Skeletal muscle satellite cell (primary cell): Measurements from ENCODE around the gene SNAP25. TPM values are rescaled to one million over a fixed set of nuclear protein-coding genes. Genes with fewer than 3 reads are reported as not detected.

Source experiments
- H3K27me3 ChIP-seq: 2 replicates; pipeline ENCODE4 v1.7.0; 2013; ENCODE audit warnings: low read length; ENCODE audit not compliant: control insufficient read depth, insufficient read depth
- H3K36me3 ChIP-seq: 2 replicates; pipeline ENCODE4 v1.7.0; 2013; ENCODE audit warnings: mild to moderate bottlenecking, control low read depth, low read length; ENCODE audit not compliant: insufficient read depth
- H3K4me1 ChIP-seq: 2 replicates; pipeline ENCODE4 v1.7.0; 2013; ENCODE audit warnings: low read length; ENCODE audit not compliant: control insufficient read depth, insufficient read depth
- H3K4me2 ChIP-seq: 2 replicates; pipeline ENCODE4 v1.7.0; 2013; ENCODE audit warnings: mild to moderate bottlenecking, low read length
- H3K4me3 ChIP-seq: 2 replicates; pipeline ENCODE4 v1.7.0; 2013; ENCODE audit warnings: low read length
- H3K9ac ChIP-seq: 2 replicates; pipeline ENCODE4 v1.7.0; 2013; ENCODE audit warnings: mild to moderate bottlenecking, low read depth, low read length, moderate library complexity
- H3K9me3 ChIP-seq: replicated peaks from 2 replicates; pipeline ENCODE4 v1.7.0; 2013; ENCODE audit warnings: mild to moderate bottlenecking, control low read depth, low read length
- small RNA-seq: library from RNA; depleted of rRNA; stranded (forward); fragments of <200 nt; gene quantifications from one replicate; pipeline ENCODE3, GENCODE V24; 2012

SNAP25 gene

DNA sequence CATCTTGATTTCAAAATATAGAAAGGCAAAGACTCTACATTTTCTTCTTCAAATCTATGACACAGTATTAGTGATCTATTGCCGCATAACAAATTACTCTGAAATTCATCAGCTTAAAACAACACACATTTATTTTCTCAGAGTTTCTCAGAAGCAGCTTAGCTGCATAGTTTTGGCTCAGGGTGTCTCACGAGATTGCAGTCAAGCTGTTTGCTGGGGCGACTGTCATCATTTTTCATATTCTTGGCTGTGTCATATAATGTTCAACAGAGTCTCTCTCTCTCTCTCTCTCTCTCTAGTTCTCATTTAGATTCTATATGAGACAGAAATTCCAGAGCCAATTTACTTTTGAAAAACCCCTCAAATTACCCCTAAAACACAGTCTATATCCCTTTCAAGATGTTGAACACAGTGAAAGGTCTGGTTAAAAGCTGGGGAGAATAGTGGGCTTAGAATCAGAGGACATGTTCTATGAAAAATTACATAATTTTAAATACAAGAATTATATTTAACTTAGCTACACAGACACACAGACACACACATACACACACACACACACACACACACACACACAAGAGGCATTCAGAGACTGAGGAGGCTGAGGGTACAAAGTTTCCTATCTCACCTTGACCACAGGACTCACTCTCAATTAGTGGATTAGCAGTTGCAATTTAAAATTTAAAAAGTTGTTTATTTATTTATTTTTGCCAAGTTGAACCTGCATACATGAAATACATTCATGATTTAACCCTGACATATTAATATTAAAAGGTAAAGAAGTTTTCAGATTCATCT lies 128.7 kb downstream of the SNAP25 start:
- no peaks in the 10 kb centered on the region for H3K9me3 ChIP-seq
- H3K4me2 ChIP-seq = no peak overlapping the region

DNA sequence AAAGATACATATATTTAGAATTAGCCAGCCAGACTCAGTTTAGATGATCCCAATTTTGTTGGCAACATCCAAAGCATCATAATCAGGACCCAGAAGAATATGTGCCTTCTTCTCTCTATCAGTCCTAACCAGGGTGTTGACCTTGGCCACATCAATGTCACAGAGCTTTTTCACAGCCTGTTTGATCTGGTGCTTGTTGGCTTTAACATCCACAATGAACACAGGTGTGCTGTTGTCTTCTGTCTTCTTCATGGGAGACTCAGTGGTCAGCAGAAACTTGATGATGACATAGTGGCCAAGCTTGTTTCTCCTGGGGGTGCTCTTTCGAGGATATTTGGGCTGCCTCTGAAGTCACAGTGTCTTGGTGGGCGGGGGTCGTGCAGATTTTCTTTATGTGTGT lies 130.5 kb downstream of the SNAP25 start:
- no peaks in the 10 kb centered on the region for H3K36me3 ChIP-seq
- no peaks in the 10 kb centered on the region for H3K9me3 ChIP-seq
- H3K27me3 ChIP-seq = no peaks in the 10 kb centered on the region
- H3K4me2 ChIP-seq = no peak overlapping the region
- no peak overlapping the region for H3K4me3 ChIP-seq
- no peak overlapping the region for H3K9ac ChIP-seq
- peaks cover 31% of the 10 kb centered on the region for H3K4me1 ChIP-seq

More for the DNA sequence above, 128.7 kb downstream of the SNAP25 start:
- Histone ChIP-seq H3K9ac (no peak overlapping the region), H3K4me3 (no peak overlapping the region), H3K36me3 (no peaks in the 10 kb centered on the region), H3K4me1 (peaks cover 17% of the 10 kb centered on the region), H3K27me3 (no peaks in the 10 kb centered on the region)

DNA sequence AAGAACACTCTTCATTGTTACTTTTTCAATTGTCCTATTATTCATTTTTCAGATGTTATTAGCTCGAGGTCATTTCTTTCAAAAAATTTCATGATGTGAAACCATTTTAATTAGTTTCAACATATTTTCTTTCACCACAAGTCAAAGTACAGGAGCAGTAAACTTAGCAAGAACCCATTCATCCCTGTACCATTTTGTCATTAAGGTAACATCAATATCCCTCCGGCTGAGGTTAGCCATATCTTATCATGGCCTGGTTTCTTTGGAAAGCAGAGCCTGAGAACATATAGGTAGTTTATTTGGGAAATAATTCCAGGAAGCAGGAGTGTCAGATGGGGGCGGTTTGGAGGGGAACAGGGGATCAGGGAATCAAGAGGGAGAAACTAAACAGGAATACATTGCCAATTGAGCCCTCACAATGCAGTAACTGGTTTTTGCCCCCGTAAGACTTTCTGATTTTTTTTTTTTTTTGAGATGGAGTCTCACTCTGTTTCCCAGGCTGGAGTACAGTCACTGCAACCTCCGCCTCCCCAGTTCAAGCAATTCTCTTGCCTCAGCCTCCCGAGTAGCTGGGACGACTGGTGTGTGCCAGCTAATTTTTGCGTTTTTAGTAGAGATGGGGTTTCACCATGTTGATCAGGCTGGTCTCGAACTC lies 131.7 kb downstream of the SNAP25 start:
- H3K9me3 ChIP-seq = no peaks in the 10 kb centered on the region
- H3K4me2 ChIP-seq = no peak overlapping the region
- no peak overlapping the region for H3K9ac ChIP-seq
- H3K27me3 ChIP-seq = no peaks in the 10 kb centered on the region
- H3K4me3 ChIP-seq = no peak overlapping the region
- peaks cover 31% of the 10 kb centered on the region for H3K4me1 ChIP-seq
- H3K36me3 ChIP-seq = no peaks in the 10 kb centered on the region

DNA sequence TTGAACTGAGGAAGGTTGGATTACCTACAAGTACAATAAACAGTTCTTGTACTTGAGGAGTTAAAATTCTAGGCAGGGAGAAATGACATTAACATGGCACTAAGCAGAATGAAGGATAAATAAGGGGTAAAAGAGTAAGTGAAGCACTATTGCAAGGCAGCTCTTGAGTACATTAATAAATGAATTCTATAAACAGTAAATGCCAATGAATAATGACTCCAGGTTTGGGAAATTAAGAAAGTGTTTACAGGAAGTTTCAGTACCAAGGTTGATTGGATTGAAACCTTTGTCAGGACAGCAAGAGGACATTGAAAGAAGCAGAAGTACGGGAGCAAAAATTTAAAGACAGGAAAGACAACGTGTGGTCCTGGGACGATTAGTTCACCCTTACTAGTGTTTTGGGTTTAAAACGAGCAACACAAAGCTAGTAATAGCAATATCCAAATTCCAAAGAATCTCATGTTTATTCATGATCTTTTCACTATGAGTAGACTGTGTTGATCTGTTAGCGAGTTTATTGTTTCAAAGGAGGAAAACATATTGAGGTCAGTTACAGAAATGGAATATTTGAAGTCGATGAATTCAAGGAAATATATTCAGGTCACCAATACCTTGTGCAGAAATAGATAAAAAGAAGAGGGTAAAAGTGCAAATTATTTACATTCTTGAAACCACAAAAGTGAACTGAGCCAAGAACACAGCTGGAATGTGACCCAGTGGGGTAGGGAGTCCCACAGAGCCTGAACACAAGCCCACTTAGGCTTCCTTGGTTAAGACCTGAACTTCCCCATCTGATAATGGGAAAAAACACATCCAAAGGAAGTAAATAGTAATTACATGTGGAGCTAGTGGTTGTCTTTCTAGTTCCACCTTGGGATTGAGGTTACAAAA lies 134.5 kb downstream of the SNAP25 start:
- Histone ChIP-seq H3K36me3 (no peaks in the 10 kb centered on the region), H3K27me3 (no peaks in the 10 kb centered on the region), H3K4me1 (peaks cover 31% of the 10 kb centered on the region), H3K4me2 (no peak overlapping the region), H3K4me3 (no peak overlapping the region), H3K9me3 (no peaks in the 10 kb centered on the region), H3K9ac (peak overlapping the region; percentile 28)

DNA sequence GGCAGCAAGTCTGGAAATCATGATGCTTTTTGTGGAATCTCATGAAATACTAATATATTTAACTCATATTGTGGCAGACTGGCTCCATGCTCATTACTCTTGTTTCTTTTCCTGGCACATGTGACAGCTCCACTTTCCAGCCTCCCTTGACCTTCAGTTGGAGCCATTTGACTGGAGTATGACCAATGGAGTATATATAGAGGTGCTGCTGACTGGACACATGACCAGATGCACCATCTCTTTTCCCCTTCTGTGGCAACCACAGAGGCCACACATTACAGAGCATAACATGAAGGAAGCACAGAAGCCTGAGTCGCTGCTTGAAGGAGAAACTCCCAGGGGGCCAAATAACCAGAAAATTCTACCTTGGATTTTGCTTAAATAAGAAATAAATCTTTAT lies 138.0 kb downstream of the SNAP25 start:
- no peak overlapping the region for H3K4me3 ChIP-seq
- H3K9me3 ChIP-seq = no peaks in the 10 kb centered on the region
- no peaks in the 10 kb centered on the region for H3K36me3 ChIP-seq

More for the DNA sequence above, 138.0 kb downstream of the SNAP25 start:
- Histone ChIP-seq H3K27me3 (no peaks in the 10 kb centered on the region), H3K4me1 (peaks cover 23% of the 10 kb centered on the region), H3K9ac (no peak overlapping the region), H3K4me2 (no peak overlapping the region)

Small RNA genes within 50 kb of the gene (small RNA-seq; reads per million reads assigned to genes)
- gene HIGD1AP15 = not detected
